Forelimb muscle (tissue), 1 donor: Measurements from ENCODE around the gene CHCHD6. TPM values are rescaled to one million over a fixed set of nuclear protein-coding genes. Genes with fewer than 3 reads are reported as not detected.
A peak's percentile ranks its signal among the peaks of the same experiment; 100 is the strongest.

Experiments
- DNase-seq: peaks from one replicate; pipeline ENCODE4 v3.0.0-alpha.2; 2013; ENCODE audit warnings: low read depth
- polyA plus RNA-seq: library from polyadenylated mRNA; unstranded; fragments of 120-200 nt; gene quantifications from one replicate; pipeline ENCODE4 v1.2.1, GENCODE V29; 2013; ENCODE audit not compliant: insufficient read length

The CHCHD6 gene
- polyA plus RNA-seq, 1 donor: 7.9 TPM

DNA sequence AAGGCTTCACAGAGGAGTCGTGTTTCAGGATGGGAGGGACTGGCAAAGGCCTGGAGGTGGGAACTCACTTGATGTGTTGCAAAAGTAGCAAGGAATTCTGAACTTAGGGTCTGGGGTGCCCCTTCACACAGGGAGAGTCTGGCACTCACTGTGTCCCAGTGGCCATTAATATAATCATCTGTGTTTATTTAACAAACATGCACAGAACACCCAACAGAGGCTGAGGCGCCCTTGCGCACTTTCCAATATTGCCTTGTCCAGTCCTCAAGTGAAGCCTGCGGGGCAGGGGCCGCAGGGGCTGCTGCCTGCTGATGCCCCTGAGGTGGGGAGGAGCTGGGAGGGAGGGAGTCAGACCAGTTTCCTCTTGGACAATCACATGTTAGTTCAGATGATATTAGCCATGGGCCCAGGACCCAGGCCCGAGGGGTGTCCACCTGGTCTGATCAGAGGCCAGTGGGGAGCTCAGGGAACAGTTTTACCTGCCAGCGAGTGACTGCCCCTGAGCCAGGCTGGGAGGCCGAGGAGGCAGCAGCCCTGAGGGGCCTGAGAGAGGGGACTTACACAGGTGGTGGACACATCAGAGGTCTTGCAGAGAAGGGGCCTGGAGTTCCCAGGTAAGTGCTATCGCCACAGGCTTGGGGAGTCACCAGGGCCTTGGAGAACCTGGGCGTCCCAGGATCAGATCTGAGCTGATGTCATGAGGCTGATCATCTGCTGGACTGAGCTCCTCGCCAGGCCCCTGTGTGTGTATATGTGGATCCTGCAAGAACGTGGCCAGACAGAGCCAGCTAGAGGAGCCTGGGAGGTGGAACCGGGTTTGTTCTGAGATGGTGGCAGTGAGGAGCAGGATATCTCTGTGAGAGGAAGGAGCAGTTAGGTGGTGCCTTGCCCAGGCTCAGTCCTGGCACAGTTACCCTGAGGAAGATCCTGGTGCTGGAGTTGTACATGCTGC lies 35.3 kb upstream of the CHCHD6 start:
- no peak for DNase-seq

DNA sequence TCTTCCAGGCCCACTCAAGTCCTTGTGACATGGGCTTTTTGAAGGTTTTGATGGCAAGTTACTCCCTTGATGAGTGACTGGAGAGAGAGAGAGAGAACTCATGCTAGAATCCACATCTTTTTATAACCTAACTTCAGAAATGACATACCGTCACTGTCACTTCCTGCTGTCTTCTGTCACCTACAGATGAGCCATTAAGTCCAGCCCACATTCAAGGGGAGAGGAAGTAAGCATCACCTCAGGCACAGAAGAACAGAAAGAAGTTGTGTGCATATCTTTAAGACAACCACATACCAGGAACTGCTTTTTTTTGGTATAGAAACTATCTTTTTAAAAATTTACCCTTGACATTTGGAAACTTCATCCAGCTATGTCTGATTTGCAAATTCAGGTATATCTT lies 32.5 kb upstream of the CHCHD6 start:
- DNase-seq: no peak

DNA sequence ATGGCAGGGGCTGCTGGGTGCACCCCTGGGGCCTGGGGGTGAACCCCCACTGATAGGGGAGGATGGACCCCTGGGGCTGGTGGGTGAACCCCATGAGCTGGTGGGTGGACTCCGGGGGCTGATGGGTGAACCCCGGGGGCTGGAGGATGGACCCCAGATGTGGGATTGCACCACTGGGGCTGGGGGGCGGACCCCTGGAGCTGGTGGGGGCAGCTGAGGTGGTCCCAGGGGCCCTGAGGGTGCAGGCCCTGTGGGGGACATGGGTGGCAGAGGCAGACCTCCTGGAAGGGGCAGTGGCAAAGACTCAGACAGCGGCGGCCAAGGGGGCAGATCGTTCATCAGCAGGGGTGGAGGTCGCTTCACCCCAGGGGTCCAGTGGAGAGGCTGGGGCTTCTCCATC lies 31.7 kb upstream of the CHCHD6 start:
- DNase-seq: no peak

DNA sequence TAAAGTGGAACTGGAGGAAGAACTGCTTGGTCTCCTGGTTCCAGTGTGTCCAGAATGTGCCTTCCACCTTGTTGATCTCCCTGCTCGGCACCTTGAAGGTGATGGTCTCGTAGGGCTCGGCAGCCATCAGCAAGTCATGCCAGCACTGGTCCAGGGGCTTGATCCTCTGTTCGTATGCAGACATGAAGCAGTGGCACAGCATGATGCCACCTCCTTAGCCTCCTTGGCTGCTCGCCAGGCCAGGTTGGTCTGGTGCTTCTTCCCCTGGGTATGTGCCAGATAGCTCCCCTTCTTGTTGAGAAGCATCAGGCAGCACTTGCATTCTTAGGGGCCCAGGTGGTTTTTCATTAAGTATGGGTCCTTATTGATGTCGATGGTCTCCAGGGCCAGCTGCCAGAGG lies 31.3 kb upstream of the CHCHD6 start:
- DNase-seq: no peak

DNA sequence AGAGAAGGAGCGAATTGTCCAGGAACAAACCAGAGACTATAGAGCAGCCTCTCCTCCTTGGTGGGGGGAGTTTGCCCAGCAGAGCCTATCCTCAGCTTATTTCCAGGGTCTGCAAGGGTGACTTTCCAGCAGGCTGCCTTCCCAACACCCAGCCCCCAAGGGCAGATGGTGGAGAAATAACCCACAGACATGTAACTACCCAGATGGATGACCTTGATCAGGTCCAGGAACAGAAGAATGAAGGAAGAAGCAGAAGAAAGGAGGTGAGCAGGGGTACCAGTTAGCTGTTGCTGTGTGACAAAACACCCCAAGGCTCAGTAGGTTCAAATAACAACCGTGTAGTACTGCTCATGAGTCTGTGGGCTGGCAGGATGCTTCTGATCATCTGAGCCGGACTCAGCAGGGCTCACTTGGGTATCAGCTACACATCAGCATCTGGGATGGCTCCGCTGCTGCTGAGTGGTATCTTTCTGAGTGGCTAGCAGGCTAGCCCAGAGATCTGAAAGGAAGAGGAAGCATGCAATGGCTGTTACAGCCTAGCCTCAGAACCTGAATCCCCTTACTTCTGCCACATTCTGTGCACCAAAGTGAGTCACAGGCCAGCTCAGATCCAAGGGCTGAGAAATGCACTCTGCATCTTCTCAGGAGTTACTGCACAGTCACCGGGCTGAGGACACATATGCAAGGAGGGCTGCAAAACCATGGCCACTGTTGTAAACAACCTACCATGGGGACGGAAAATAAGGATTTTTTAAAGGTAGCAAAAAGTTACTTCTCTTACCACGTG lies 26.9 kb upstream of the CHCHD6 start:
- DNase-seq: no peak

DNA sequence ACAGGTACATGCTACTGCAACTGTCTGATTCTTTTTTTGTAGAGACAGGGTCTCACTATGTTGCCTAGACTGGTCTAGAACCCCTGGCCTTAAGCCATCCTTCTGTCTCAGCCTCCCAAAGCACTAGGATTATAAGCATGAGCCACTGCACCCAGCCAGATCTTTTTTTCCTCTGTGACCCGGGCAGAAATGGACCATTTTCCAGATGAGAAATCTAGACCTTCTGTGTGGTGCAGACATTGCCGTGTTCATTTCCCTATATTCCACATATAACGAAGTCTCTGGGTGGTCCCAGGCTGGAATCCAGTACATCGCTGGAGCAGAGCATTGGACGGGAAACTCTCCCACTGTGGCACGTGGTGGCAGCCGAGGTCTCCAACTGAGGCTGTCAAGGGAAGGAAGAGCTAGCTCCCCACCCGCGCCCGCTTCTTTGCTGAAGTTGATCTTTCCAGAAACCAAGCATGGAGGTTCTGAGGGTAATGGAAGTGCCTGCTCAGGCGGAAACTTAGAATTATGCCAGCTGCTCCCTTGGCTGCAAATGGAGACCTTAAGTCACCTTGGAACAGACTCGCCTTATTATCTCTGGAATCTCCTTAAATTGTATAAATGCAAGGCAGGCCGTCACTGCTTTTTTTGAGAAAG lies 26.1 kb upstream of the CHCHD6 start:
- no peak for DNase-seq

DNA sequence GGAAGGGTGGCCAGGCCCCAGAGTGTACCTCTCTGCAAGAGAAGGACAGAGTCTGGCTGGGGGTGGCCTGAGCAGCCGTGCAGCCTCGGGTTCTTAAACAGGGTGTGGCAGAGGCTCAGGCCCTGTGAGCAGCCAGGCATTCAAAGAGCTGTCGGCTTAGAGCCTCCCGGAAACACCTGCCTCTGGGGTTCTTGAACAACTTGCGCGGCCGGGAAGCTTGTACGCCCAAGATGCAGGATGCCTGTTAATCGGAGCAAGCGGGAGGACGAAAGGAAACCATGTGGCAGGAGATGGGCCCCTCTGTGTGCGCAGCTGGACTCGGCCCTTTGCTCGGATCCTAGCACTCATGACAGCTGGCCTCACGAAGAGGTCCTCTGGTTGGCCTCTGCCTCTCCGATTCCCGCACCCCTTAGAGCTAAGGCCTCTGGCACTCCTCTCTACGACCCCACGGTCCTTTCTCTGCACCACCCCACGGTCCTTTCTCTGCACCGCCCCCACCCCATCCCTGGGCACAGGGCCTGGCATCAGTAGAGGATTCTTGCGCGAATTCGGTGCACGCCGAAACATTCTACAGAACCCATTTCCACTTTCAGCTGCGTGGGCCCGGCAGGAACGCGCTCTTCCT lies 25.2 kb upstream of the CHCHD6 start:
- DNase-seq: no peak

DNA sequence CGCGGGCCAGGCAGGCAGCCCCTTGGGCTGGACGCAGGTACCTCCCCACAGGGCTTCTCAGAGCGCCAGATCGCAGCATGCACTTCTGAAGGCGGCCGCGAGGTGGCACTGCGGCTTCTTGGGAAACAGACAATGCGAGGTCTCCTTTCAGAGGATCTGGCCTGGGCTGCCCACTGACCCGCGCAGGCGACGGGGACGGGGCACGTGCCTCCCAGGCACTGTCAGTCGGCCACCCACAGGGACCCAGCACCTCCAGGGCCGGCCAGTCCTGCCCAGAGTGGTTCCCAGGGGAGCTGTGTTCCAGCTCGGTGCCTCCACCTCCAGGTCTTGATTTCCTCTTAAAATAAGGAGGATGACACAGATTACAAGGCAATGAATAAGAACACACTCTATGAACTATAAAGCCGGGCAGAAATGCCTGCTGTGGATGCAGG lies 24.7 kb upstream of the CHCHD6 start:
- DNase-seq: no peak

DNA sequence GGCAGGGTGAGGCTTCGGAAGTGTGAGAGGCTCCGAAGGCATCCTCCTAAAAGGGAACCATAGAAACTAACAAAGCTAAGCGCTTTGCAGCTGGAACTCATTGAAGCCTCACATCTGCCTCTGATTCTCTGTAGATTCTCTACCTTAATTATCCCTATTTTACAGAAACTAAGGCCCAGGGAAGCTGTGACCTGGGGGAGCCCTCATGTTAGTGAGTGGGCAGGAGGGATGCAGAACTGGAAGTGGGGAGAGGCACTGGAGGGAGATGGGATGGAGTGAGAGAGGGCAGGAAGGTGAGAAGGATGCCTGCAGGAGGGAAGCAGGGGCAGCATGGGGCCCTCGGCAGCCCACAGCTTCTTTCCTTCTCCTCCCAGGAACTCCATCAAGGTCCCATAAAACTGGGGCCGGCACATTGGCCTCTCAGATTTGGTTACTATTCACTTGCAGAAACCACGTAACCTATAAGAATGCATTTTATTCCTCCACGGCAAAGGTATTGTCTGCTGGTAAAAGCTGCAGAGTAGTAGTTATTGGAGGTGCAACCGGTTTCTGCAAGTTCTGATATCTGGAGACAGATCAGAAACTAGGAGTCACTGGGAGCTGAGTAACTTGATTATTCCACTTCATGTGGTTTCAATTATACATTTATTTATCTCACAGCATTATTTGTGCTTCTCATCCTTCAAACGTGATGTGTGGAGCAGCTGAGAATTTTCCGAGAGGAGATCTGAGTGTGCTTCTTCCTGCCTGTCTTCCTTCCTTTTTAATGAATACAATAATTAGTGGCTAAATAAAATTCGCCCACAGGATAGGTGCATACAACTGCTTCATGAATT lies 24.0 kb upstream of the CHCHD6 start:
- DNase-seq: no peak

DNA sequence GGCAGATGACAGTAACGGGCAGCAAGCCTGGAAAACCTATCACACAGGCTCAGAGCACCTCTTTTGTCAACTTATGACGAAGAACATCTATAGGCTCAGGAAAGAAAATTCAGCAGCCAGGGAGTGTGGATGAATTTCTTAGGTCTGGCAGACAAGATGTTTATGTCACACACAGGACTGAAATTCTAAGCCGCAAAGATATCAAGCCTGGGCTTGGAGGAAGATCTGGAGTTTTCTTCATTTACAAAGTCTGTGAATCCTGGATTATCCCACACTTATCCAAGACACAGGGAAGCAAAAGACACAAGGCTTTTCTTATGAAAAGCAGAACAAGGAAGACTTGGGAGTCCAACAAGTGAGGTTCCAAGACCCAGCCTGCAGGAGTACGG lies 23.4 kb upstream of the CHCHD6 start:
- DNase-seq: no peak

DNA sequence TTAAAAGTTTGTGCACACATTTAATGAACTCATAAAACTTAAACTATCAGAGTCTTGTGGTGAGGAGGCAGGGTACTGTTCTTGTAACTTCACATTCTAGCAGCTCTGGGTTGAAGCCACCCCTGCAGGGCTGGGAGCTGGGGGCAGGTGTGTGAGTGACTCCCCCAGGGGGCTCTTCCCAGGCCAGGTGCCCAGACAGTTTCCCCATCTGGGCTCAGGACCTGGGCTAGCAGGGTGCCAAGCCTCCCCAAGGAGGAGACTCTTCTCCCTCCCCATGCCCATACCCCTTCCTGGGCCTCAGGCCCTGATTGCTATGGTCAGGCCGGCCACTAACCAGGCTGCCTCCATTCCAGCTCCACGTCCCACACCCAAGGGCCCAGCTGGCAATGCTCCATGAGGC lies 22.0 kb upstream of the CHCHD6 start:
- no peak for DNase-seq

DNA sequence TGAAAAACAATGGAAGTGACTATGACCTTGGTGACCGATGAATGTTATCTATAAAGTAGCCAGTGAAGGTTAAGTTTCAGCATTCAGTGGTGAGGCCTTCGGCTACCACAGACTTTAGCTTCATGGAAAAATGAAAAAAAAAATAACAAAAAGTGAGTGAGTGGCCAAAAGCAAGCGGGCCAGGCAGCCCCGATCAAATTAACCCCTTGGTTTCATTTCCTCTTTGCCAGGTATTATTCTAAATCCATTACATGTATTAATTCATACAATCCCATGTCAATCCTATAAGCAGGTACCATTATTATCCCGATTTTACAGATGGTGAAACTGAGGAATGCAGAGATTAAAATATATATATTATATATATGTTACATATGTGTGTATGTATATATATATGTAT lies 21.0 kb upstream of the CHCHD6 start:
- DNase-seq: no peak

DNA sequence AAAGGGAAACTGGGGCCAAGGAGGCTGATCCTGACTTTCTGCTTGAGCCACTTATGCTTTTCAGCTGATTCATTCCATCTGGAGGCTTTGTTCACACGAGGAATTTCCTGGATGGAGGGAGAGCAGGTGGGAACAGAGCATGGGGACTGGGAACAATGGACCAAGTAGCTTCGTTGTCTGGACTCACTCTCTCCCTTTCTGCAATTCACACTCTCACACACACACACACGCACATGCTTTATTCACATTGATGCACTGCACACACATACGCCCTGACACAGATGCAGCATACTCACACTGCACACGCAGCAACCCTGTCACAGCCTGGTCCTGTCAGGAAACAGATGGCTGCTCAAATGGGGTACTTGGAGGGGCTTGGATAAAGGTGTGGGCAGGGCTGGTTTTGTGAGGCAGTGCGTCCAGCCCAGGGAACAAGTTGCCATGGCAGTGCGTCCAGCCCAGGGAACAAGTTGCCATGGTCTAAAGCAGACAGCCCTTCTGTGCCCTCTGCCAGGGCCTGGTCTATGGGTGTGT lies 19.8 kb upstream of the CHCHD6 start:
- DNase-seq: peak; percentile 36

DNA sequence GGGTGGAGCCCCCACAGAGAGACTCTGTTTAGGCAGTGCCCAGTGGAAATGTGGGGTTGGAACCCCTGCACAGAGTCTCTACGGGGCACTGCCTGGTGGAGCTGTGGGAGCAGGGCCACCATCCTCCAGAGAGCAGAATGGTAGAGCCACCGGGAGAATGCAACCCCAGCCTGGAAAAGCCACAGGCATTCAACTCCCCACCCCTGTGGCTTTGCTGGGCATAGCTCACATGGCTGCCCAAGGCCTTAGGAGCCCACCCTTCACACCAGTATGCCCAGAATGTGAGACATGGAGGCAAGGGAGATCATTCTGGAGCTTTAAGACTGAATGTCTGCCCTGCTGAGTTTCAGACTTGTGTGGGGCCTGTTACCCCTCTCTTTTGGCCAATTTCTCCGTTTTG lies 19.0 kb upstream of the CHCHD6 start:
- no peak for DNase-seq

DNA sequence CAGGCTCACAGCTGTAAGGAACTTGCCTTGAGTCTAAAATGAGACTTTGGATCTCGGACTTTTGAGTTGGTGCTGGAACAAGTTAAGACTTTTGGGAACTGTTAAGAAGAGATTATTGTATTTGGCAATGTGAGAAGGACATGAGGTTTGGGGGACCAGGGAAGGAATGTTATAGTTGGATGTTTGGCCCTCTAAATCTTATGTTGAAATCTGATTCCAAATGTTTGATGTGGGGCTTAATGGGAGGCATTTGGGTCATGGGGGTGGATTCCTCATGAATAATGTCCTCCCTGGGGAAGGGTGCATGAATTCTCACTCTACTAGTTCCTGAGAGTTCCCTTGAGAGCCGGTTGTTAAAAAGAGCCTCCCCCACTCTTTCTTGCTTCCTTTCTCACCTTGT lies 18.5 kb upstream of the CHCHD6 start:
- no peak for DNase-seq

DNA sequence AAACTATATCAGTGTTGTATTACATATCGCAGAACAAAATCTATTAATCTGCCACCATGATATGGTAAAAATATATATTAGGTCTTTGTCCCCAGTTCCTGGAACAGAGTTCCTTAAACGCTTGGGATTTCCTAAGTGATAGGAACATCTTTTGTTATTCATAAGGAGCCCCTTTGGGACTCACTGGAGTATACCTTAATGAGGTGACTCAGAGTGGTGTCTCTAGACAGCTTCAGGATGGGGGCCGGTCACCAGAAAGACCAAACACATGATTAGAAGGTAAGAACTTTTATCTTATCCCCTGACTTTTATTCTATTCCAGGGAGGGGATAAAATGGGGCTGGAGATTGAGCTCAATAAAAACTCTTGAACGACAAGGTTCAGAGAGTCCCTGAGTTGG lies 12.3 kb upstream of the CHCHD6 start:
- no peak for DNase-seq

DNA sequence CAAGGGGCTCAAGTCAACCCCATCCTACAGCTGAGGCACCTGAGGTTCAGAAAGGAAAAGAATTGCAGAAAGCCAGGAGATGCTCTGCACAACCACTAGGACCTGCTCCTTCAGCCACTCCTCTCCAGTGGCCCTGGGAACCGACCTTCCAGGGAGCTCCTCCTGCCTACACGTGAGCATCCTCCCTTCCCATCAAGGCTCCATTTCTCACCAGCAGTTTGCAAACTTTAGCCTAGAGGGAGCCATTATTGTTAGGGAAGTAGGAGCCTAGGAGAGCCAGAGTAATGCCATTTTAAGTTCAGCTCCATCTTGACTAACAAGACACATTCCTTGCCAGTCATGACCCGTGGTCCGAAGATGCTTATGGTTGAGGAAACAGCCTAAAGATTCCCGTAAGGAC lies 11.2 kb upstream of the CHCHD6 start:
- no peak for DNase-seq

DNA sequence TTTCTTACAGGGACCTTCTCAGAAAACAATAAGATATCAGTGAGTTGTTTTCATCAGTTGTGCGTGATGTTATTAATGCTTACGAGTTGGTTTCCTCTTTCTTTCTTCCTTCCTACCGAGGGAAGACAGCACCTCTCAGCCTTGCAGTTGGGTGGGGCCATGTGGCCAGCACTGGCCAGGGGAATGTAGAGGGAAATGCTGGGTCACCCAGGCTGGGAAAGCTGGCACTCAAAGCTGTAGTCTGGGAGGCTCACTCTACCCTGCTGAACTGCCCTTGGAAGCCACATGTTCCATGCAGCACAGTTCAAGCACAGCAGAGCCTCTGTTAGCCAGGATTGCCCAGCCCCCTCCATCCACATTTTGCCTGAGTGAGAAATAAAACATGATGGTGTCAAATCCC lies 10.1 kb upstream of the CHCHD6 start:
- DNase-seq: no peak

DNA sequence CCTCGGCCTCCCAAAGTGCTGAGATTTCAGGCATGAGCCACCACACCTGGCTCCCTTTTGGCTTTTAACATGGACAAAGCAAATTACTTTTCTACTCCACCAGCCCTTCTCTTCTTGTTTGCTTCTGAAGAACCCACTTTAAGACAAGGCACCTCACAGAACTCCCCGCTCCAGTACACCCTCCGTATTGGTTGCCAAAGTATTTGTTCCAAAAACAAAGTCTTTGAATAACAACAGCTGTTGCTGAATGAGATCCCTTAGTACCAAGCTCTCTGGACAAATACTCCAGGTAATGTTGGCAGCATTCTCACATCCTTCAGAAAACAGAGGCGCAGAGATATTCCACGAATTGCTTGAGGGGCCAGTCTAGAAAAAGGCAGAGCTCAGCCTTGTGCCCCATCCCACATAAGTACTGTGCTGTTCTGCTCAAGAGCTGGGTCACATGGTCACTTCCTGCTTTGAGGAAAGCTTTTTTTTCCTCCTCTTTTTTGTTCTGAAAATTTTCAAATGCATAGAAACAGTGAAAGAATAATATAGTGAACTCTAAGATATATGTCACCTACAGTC lies 7.3 kb upstream of the CHCHD6 start:
- DNase-seq: no peak

DNA sequence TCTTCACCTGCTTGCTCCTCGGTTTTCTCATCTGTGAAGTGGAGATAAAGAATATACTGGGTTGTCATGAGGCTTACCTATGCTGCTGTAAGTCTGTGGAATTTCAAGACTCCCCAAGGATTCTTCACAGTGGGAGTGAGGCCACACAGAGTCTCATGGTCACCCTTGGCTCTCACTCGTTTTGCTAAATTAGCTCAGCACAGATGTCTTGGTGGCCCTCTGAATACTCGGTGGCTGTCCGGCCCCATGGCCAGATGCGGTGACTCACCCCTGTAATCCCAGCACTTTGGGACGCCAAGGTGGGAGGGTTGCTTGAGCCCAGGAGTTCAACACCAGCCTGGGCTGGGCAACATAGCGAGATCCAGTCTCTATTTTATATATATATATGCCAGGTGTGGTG lies 5.0 kb upstream of the CHCHD6 start:
- DNase-seq: no peak
